H9 (cell line): ENCODE results near the gene CHST8. TPM values are rescaled to one million over a fixed set of nuclear protein-coding genes. Genes with fewer than 3 reads are reported as not detected.

Experiments
- DNase-seq: peaks from one replicate; pipeline ENCODE4 v3.0.0-alpha.2; 2017
- H2AFZ ChIP-seq: one replicate; pipeline ENCODE4 v1.6.1; 2013; ENCODE audit warnings: mild to moderate bottlenecking, low read length, control low read depth, moderate library complexity
- H2AK5ac ChIP-seq: 2 replicates; pipeline ENCODE4 v1.6.1; 2013; ENCODE audit warnings: low read length, control low read depth, mixed read lengths; ENCODE audit not compliant: insufficient read length
- H2BK120ac ChIP-seq: one replicate; pipeline ENCODE4 v1.6.1; 2013; ENCODE audit warnings: low read depth, mild to moderate bottlenecking, low read length, control low read depth, inconsistent platforms; ENCODE audit not compliant: poor library complexity, severe bottlenecking
- H2BK12ac ChIP-seq: 2 replicates; pipeline ENCODE4 v1.6.1; 2013; ENCODE audit warnings: low read length, control low read depth, mixed read lengths, low read depth; ENCODE audit not compliant: insufficient read length
- H2BK15ac ChIP-seq: 2 replicates; pipeline ENCODE4 v1.6.1; 2013; ENCODE audit warnings: low read depth, low read length, control low read depth
- H2BK20ac ChIP-seq: one replicate; pipeline ENCODE4 v1.6.1; 2013; ENCODE audit warnings: low read depth, mild to moderate bottlenecking, low read length, control low read depth, inconsistent platforms; ENCODE audit not compliant: poor library complexity, severe bottlenecking
- H2BK5ac ChIP-seq: 2 replicates; pipeline ENCODE4 v1.6.1; 2013; ENCODE audit warnings: low read length, control low read depth, mixed read lengths; ENCODE audit not compliant: insufficient read length
- H3K14ac ChIP-seq: 2 replicates; pipeline ENCODE4 v1.6.1; 2013; ENCODE audit warnings: low read length, control low read depth; ENCODE audit not compliant: insufficient read depth
- H3K18ac ChIP-seq: 2 replicates; pipeline ENCODE4 v1.6.1; 2013; ENCODE audit warnings: low read depth, mild to moderate bottlenecking, mixed read lengths, low read length, control low read depth; ENCODE audit not compliant: insufficient read length
- H3K23ac ChIP-seq: 2 replicates; pipeline ENCODE4 v1.6.1; 2013; ENCODE audit warnings: low read length, control low read depth, mixed read lengths, low read depth; ENCODE audit not compliant: insufficient read length
- H3K23me2 ChIP-seq: 2 replicates; pipeline ENCODE4 v1.6.1; 2013; ENCODE audit warnings: low read depth, mild to moderate bottlenecking, mixed read lengths, low read length, control low read depth; ENCODE audit not compliant: insufficient read length, poor library complexity, severe bottlenecking
- H3K27ac ChIP-seq: 2 replicates; pipeline ENCODE4 v1.5.1; 2013; ENCODE audit warnings: low read length, control low read depth, mixed read lengths, low read depth; ENCODE audit not compliant: insufficient read length
- H3K27me3 ChIP-seq: 2 replicates; pipeline ENCODE4 v1.6.1; 2013; ENCODE audit warnings: low read length, control low read depth, inconsistent platforms; ENCODE audit not compliant: insufficient read depth
- H3K4ac ChIP-seq: 2 replicates; pipeline ENCODE4 v1.6.1; 2013; ENCODE audit warnings: low read depth, mild to moderate bottlenecking, control low read depth, inconsistent platforms, low read length, moderate library complexity
- H3K4me1 ChIP-seq: 2 replicates; pipeline ENCODE4 v1.6.1; 2013; ENCODE audit warnings: low read length, control low read depth, inconsistent platforms; ENCODE audit not compliant: insufficient read depth
- H3K4me2 ChIP-seq: 2 replicates; pipeline ENCODE4 v1.6.1; 2013; ENCODE audit warnings: low read length, control low read depth, mixed read lengths; ENCODE audit not compliant: insufficient read length, insufficient read depth
- H3K56ac ChIP-seq: 2 replicates; pipeline ENCODE4 v1.6.1; 2013; ENCODE audit warnings: low read depth, mild to moderate bottlenecking, mixed read lengths, low read length, control low read depth; ENCODE audit not compliant: insufficient read length
- H3K79me1 ChIP-seq: 2 replicates; pipeline ENCODE4 v1.6.1; 2013; ENCODE audit warnings: low read depth, mild to moderate bottlenecking, moderate library complexity, low read length, control low read depth, inconsistent platforms; ENCODE audit not compliant: insufficient read depth, poor library complexity, severe bottlenecking
- H3K79me2 ChIP-seq: 2 replicates; pipeline ENCODE4 v1.6.1; 2013; ENCODE audit warnings: low read length, control low read depth, inconsistent platforms; ENCODE audit not compliant: insufficient read depth
- H3K9ac ChIP-seq: 2 replicates; pipeline ENCODE4 v1.6.1; 2013; ENCODE audit warnings: low read length, control low read depth, mixed read lengths; ENCODE audit not compliant: insufficient read length; ENCODE audit errors: extremely low read depth
- H3K9me3 ChIP-seq: one replicate; pipeline ENCODE4 v1.6.1; 2013; ENCODE audit warnings: low read depth, low read length, inconsistent platforms; ENCODE audit not compliant: control insufficient read depth
- H3T11ph ChIP-seq: one replicate; pipeline ENCODE4 v1.6.1; 2013; ENCODE audit warnings: mild to moderate bottlenecking, low read length, control low read depth, inconsistent platforms
- H4K20me1 ChIP-seq: one replicate; pipeline ENCODE4 v1.6.1; 2013; ENCODE audit not compliant: control insufficient read depth, insufficient read length, insufficient read depth
- H4K5ac ChIP-seq: 2 replicates; pipeline ENCODE4 v1.6.1; 2013; ENCODE audit warnings: low read depth, mild to moderate bottlenecking, mixed read lengths, low read length, control low read depth; ENCODE audit not compliant: insufficient read length
- H4K8ac ChIP-seq: replicated peaks from 2 replicates; pipeline ENCODE4 v1.6.1; 2013; ENCODE audit warnings: low read length, control low read depth, mixed read lengths, low read depth; ENCODE audit not compliant: insufficient read length
- H4K91ac ChIP-seq: 2 replicates; pipeline ENCODE4 v1.6.1; 2013; ENCODE audit warnings: low read depth, mild to moderate bottlenecking, moderate library complexity, mixed read lengths, low read length, control low read depth; ENCODE audit not compliant: insufficient read length
- H3K27ac Mint-ChIP-seq, 3 experiments: 2 replicates in 2 of 3; 3 replicates in 1 of 3; pipeline ENCODE4 v1.8.0; 2020 to 2021; ENCODE audit warnings: mixed read lengths in 3 of 3, mild to moderate bottlenecking in 1 of 3, moderate library complexity in 1 of 3
- H3K27me3 Mint-ChIP-seq: 2 replicates; pipeline ENCODE4 v1.8.0; 2021; ENCODE audit warnings: low read depth, mild to moderate bottlenecking, moderate library complexity, mixed read lengths
- H3K36me3 Mint-ChIP-seq, 3 experiments: 2 replicates in 2 of 3; 3 replicates in 1 of 3; pipeline ENCODE4 v1.8.0; 2020 to 2021; ENCODE audit warnings: low read depth in 3 of 3, mixed read lengths in 3 of 3; ENCODE audit not compliant: insufficient read depth in 1 of 3
- H3K4me1 Mint-ChIP-seq, 2 experiments: 2 replicates each; pipeline ENCODE4 v1.8.0; 2020; ENCODE audit warnings: mixed read lengths in 2 of 2
- H3K4me3 Mint-ChIP-seq, 2 experiments: 2 replicates in 1 of 2; 3 replicates in 1 of 2; pipeline ENCODE4 v1.8.0; 2020 to 2021; ENCODE audit warnings: mild to moderate bottlenecking in 2 of 2, mixed read lengths in 2 of 2, moderate library complexity in 1 of 2
- H3K9me3 Mint-ChIP-seq, 2 experiments: 2 replicates in 1 of 2; 3 replicates in 1 of 2; pipeline ENCODE4 v1.8.0; 2020; ENCODE audit warnings: mild to moderate bottlenecking in 2 of 2, mixed read lengths in 2 of 2, moderate library complexity in 1 of 2
- CTCF ChIP-seq: fragments of 200-600 bp; sonication (generic); conservative IDR thresholded peaks from 3 replicates; pipeline ENCODE4 v1.8.0; 2021; ENCODE audit warnings: antibody characterized with exemption, mild to moderate bottlenecking
- WGBS: extraction: QIAGEN DNeasy Blood & Tissue Kit; methylation state at CpG from one replicate; pipeline ENCODE4 v1.1.7; 2013; ENCODE audit warnings: missing lambda C conversion rate, low lambda C conversion rate, mixed read lengths; ENCODE audit not compliant: insufficient read length; ENCODE audit errors: extremely low coverage; 5-methylcytosine and 5-hydroxymethylcytosine counted together
- total RNA-seq: library from RNA; stranded (reverse); gene quantifications from 2 replicates; pipeline ENCODE4 v1.2.1, GENCODE V29; 2021

CHST8 gene
- total RNA-seq, 1 experiment from 2014 or later: 5.1 TPM

GRCh38 chr19:33621065-33621785 lies 528 bp upstream of the CHST8 start:
- Mint-ChIP-seq H3K36me3 (no peaks in the 10 kb centered on the region), H3K4me3 (peak overlapping the region; percentile 48 to 79), H3K4me1 (peaks cover 16 to 18% of the 10 kb centered on the region in 2 experiments), H3K27ac (no peak overlapping the region), H3K9me3 (no peaks in the 10 kb centered on the region), H3K27me3 (peaks cover 89% of the 10 kb centered on the region)
- H3K27ac ChIP-seq: no peak overlapping the region
- peaks cover 24% of the 10 kb centered on the region; the same call in 1 of the 2 replicates for H3K27me3 ChIP-seq
- no peaks in the 10 kb centered on the region for H3K79me2 ChIP-seq
- H2BK15ac ChIP-seq: no peak overlapping the region
- H3K23ac ChIP-seq: no peak overlapping the region
- no peak overlapping the region for H2BK120ac ChIP-seq
- no peak overlapping the region for H2BK5ac ChIP-seq
- H3K4ac ChIP-seq: no peak overlapping the region
- no peak overlapping the region for H3T11ph ChIP-seq
- no peak overlapping the region for H2BK12ac ChIP-seq
- no CpG with 5 or more reads among the region's 60 CpGs for WGBS
- no peaks in the 10 kb centered on the region for H3K79me1 ChIP-seq
- no peak overlapping the region for H3K18ac ChIP-seq
- no peaks in the 10 kb centered on the region for H4K20me1 ChIP-seq
- H3K9ac ChIP-seq: no peak overlapping the region
- no peak for DNase-seq
- H3K4me1 ChIP-seq: peaks cover 4% of the 10 kb centered on the region; the same call in 1 of the 2 replicates
- no peak for TF ChIP-seq CTCF
- no peak overlapping the region for H4K5ac ChIP-seq
- no peak overlapping the region for H4K91ac ChIP-seq
- H2BK20ac ChIP-seq: no peak overlapping the region
- no peak overlapping the region for H3K56ac ChIP-seq
- H4K8ac ChIP-seq: no peak overlapping the region
- H3K4me2 ChIP-seq: peak overlapping the region; percentile 51
- H2AFZ ChIP-seq: no peak overlapping the region
- no peak overlapping the region for H3K14ac ChIP-seq
- H3K9me3 ChIP-seq: no peaks in the 10 kb centered on the region
- peaks cover 19% of the 10 kb centered on the region for H3K23me2 ChIP-seq
- no peak overlapping the region for H2AK5ac ChIP-seq
